ENCODE results near the gene BTBD9. TPM values are rescaled to one million over a fixed set of nuclear protein-coding genes. Genes with fewer than 3 reads are reported as not detected.

The BTBD9 gene
- total RNA-seq, 2 donors from 2014 or later = 19.0 to 33.2 TPM

DNA sequence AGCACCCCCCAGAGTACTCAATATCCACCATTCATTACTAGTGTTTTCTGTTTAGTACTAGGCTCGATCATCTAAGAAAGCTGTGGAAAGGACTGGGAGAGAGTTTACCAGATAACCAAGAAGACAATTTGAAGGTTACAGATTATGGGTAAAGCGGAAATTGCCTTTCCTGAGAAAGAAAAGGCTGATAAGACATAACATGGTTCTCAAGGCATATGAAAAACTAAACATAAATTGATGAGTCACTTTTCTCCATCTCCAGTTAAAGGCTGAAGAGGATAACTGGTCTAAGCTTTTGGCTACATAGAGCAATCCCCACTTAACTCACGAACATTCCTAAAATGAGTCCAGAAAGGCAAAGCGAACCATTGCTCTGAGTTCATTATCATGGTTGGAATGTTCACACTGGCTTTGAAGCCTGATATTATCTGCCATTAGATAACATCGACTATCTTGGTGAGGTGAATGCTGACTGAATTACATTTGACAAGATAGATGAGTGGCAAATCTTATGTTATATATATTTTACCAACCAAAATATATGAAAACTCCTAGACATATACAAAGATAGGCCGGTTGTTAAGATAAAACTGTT, 65.8 kb downstream of the BTBD9 start:
- no peak for DNase-seq
- ATAC-seq = no peak
- intact Hi-C loops (cut with DNase I) = no loop called here

GRCh38 chr6:38572186-38572813, 67.4 kb downstream of the BTBD9 start:
- ATAC-seq (no peak), DNase-seq (no peak)
- intact Hi-C loops (cut with DNase I) = no loop called here

DNA sequence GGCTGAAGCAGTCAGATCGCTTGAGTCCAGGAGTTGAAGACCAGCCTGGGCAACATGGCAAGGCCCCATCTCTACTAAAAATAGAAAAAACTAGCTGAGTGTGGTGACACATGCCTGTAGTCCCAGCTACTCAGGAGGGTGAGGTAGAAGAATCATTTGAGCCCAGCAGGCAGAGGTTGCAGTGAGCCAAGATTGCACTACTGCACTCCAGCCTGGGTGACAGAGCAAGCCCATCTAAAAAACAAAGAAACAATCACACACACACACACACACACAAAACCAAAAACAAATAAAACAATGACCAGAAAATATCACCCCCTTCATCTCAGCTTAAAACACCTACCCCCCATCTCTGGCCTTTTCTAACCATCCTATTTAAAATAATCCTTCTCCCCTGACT, 68.0 kb downstream of the BTBD9 start:
- ATAC-seq (no peak), DNase-seq (no peak)
- intact Hi-C loops (cut with DNase I) = no loop called here

- intact Hi-C loops (cut with DNase I) = no loop called here
- no peak for ATAC-seq
- no peak for DNase-seq
Measured at GRCh38 chr6:38570750-38571149, 69.0 kb downstream of the BTBD9 start.

DNA sequence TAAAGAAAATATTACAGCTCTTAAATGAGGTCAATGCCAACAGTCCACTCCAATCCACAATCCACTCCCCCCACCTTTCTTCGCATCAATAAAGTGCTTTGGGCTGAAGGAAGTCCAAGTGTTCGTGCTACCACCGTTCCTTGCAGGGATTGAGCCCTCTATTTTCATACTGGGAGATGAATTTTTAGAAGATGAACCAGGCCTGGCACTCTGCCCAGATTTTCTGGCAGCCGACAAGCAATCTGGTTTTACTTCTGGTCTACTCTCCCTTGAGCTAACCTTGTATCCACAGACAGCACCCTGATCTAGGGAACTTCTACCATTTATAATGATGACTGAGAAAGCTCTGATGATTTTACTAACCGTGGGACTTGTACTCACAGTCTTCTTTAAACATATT, 72.3 kb downstream of the BTBD9 start:
- ATAC-seq (peak; percentile 76 to 78), DNase-seq (peak; percentile 78)
- intact Hi-C loops (cut with DNase I) = no loop called here

DNA sequence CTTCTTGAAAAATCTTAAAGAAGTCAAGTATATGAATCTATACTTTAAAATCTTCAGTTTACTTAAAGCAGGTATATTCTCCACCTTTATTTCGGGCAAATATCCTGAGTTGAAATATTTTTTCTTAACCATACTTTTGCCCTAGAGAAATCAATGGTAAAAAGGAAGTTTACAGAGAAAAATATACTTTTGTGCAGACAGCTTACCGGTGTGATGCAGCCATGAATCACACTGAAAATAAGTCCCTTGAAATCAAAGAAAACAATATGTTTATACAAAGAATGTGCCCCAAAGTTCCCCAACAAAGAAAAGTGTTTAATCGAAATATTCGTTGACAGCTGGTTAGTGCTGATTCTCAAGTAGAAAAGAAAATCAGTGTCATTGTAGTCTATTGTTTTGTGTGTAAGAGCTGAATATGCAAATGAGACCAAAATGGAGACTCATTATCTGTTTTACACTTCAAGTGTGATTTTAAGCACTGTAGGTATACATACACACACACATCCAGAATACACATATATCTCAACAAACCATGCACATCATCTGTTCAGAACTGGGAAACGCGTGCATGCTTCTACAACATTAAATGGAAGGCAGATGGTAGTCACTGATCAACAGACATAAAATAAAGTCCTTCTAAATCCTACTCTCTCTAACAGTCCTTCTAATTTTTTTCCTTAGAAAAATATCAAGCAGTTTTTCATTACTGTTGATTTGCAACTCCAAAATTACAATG, 73.3 kb downstream of the BTBD9 start:
- ATAC-seq (no peak), DNase-seq (no peak)
- intact Hi-C loops (cut with DNase I) = no loop called here

DNA sequence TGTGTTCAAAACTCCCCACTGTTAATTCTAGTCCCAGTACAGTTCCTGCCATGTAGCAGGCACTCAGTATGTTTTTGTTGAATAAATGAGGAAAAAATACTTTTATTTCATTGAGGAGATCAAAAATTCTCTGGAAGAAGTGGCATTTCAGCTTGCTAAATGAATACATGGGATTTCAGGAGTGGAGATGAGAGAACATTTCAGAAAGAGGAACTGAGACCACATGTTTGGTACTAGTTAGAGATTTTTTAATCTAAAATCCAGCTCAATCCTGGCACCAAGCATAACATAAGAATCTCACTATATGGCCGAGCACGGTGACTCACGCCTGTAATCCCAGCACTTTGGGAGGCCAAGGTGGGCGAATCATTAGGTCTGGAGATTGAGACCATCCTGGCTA, 75.4 kb downstream of the BTBD9 start:
- ATAC-seq = no peak
- no peak for DNase-seq
- intact Hi-C loops (cut with DNase I) = no loop called here

DNA sequence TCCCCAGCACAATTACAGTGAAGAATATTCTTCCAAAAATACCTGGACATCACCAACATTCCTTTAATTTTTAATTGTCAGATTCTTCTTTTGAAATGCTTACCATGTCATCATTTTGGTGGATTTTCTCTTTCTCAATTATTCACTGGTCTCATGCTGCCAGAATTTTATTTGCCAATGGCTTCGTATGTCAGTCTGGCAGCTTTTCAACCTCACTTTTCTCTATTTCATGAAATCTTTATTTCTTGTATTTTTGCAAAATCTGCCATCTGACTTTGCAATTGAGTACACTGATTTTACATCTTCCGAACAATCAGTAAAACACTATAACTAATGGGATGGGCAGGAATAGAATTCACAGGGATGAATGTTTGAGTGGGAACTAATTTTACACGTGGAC, 84.1 kb downstream of the BTBD9 start:
- DNase-seq (no peak), ATAC-seq (peak in 1 of 2 donors; percentile 16)
- intact Hi-C loops (cut with DNase I) = no loop called here

DNA sequence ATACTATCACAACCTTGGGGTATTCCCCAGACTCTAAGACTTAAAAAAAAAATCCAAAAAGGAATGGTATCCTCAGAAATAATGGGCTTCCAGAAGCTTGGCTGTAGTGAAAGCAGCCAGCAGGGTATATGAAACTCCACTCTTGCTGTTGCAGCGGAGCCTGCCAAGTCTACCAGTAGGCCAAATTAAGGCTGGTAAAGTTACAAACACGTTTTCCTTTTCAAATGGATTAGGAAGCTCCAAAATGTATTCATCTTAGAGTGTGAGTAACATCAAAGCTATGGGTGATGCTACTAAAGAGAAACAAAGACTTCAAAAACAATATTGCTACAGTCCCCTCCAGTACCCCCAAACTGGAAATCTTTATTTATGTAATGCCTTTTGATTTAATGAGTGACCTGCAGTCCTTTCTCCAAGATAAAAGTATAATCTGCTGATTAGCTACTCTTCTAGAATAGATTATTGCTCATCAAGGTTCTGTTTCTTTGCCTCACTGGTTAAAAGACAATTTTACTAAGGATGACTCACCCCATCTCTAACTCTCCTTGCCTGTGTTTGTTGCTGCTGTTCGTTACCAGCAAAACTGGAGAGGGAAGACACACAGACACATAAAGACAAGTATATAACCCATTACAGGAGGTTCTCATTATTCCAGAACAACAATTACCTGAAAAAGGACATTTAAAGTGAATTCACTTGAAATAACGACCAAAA, 84.9 kb downstream of the BTBD9 start:
- no peak for DNase-seq
- peak in 1 of 2 donors; percentile 71 for ATAC-seq
- intact Hi-C loops (cut with DNase I) = no loop called here

GRCh38 chr6:38554014-38554413, 85.7 kb downstream of the BTBD9 start:
- DNase-seq = no peak
- intact Hi-C loops (cut with DNase I) = no loop called here
- no peak for ATAC-seq

DNA sequence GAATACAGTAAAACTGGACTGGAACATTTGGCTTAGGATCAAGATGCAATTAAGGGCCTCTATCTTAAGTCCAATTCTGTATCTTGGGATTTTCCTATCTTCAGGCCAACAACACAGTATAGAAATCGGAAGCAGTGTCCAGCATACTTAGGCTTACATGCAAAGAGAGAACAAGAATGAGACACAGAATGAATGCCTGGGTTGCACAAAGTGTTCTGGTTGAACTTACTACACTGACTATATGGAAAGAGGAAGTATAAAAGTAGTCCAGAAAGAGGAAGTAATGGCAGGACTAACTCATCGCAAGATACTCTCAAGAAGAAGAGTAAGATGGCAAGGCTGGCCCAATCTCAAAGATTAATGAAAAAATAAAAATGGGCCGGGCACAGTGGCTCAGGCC, 87.6 kb downstream of the BTBD9 start:
- ATAC-seq (peak in 1 of 2 donors; percentile 46), DNase-seq (no peak)
- intact Hi-C loops (cut with DNase I) = no loop called here

DNA sequence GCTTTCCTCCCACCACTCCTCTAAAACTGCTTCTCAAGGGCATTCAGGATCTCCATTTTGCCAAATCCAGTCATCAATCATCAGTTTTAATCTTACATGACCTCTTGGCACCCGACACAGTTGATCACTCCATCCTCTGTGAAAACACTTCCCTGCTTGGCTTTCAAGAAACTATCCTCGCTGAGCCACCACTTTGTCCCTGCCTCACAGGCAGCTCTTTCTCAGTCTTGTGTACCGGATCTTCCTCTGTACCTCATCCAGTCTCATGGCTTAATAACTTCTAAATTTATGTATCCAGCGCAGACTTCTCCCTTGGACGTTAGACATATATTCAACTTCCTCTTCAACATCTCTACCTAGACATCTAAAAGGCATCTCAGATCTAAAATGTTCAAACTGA, 89.9 kb downstream of the BTBD9 start:
- no peak for ATAC-seq

DNA sequence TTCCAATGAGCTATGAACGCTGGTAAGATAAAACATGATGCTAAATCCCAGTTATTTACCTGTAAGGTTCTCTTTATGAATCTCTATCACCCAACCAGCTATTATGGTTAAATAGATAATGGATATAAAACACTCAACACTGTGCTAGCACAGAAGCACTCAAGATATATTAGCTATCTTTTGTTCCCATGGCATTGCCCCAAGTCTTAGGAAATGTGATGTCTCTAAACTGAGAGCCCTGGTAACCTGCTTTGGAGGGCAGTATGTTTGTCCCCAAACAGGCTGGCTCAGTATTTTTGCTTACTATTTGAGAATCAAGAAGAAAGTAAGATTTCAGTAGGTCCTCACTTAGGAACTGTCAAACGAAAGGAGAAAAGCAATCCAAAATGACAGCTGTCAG, 90.5 kb downstream of the BTBD9 start:
- intact Hi-C loops (cut with DNase I) = no loop called here
- DNase-seq (no peak), ATAC-seq (no peak)

More for the DNA sequence above, 89.9 kb downstream of the BTBD9 start:
- DNase-seq = no peak
- intact Hi-C loops (cut with DNase I) = no loop called here

DNA sequence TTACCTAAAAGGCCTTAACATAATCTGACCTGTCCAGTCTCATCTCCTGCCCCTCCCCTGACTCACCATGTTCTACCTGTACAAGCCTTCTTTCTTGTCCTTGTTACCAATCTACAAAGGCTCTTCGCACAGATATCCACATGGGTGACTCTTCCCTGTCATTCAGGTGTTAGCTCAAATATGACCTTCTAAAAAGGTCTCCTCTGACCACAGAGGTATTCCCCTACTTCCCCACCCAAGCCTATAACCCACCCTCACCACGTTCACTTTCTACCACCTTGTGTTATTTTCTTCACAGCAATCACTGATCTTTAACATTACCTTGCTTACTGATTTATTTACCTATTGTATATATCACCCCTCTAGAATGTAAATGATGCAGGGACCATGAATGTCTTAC, 96.7 kb downstream of the BTBD9 start:
- ATAC-seq (no peak), DNase-seq (no peak)
- intact Hi-C loops (cut with DNase I) = no loop called here

- ATAC-seq = no peak
- intact Hi-C loops (cut with DNase I) = no loop called here
Measured at GRCh38 chr6:38542031-38542430, 97.7 kb downstream of the BTBD9 start.

GRCh38 chr6:38533064-38533463, 106.7 kb downstream of the BTBD9 start:
- DNase-seq = no peak
- no peak for ATAC-seq
- intact Hi-C loops (cut with DNase I) = no loop called here

More at GRCh38 chr6:38542031-38542430, 97.7 kb downstream of the BTBD9 start:
- no peak for DNase-seq

DNA sequence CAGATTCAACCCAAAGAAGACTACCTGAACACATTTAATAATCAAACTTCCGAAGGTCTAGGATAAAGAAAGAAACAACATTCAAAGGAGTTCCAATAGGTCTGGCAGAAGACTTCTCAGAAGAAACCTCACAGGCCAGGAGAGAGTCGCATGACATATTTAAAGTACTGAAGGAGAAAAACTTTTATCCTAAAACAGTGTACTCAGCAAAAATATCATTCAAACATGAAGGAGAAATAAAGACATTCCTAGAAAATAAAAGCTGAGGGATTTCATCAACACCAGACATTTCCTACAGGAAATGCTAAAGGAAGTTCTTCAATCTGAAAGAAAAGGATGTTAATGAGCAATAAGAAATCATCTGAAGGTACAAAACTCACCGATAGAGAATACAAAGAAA, 108.6 kb downstream of the BTBD9 start:
- DNase-seq (no peak), ATAC-seq (no peak)
- intact Hi-C loops (cut with DNase I) = no loop called here

DNA sequence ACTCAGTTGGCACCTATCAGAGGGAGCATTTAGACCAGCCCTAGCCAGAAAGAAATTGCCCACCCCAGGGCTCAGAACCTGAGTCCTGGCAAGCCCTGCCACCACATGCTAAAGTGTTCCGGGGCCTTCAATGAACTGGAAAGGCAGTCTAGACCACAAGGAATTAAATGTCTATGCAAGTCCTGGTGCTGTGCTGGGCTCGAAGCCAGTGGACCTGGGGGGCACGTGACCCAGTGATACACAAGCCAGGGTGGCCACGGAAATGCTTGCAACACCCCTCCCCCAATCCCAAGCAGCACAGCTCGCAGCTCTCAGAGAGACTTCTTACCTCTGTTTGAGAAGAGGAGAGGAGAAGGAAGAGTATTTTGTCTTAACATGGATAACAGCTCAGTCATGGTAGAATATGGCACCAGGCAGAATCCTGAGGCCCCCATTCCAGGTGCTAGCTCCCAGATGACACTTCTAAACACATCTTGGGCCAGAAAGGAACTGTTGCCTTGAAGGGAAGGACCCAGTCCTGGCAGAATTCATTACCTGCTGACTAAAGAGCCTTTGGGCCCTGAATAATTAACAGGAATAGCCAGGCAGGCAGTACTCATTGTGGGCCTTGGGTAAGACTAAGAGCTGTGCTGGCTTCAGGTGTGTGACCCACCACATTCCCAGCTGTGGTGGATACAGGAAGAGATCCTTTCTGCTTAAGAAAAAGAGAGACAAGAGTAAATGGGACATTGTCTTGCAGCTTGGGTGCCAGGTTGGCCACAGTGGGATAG, 111.3 kb downstream of the BTBD9 start:
- ATAC-seq = no peak
- intact Hi-C loops (cut with DNase I) = no loop called here
- no peak for DNase-seq

- DNase-seq (no peak), ATAC-seq (no peak)
- intact Hi-C loops (cut with DNase I) = no loop called here
Measured at GRCh38 chr6:38527371-38527770, 112.4 kb downstream of the BTBD9 start.
